Left renal pelvis (tissue), 4 donors: ENCODE results near the gene OR51I1. TPM values are rescaled to one million over a fixed set of nuclear protein-coding genes. Genes with fewer than 3 reads are reported as not detected.

ENCODE experiments used
- polyA plus RNA-seq, 4 donors: library from polyadenylated mRNA; unstranded; fragments of 120-200 nt; gene quantifications; one replicate each; pipeline ENCODE4 v1.2.1, GENCODE V29; 2013; ENCODE audit not compliant: insufficient read length in 4 of 4

The OR51I1 gene
- polyA plus RNA-seq, 4 donors = not detected

Other genes starting within 250 kb of the OR51I1 start
- gene OR51V1, start 240.8 kb downstream of the OR51I1 start, polyA plus RNA-seq = not detected
- 1,000 to 10,000 TPM in 1 of 4 donors, 100 to 1,000 TPM in 2, 10 to 100 TPM in 1; 99.7 to 2,476 (median 158) TPM for gene HBB, start 214.4 kb downstream of the OR51I1 start, polyA plus RNA-seq
- 1 to 10 TPM; 1.1 to 2.9 (median 1.5) TPM for gene HBD, start 207.0 kb downstream of the OR51I1 start, polyA plus RNA-seq
- gene HBG1, start 191.7 kb downstream of the OR51I1 start, polyA plus RNA-seq = 10 to 100 TPM in 1 of 4 donors, 1 to 10 TPM in 3; 6.7 to 37.9 (median 9.1) TPM
- gene HBG2, start 186.7 kb downstream of the OR51I1 start, polyA plus RNA-seq = over 10,000 TPM in 1 of 4 donors, 1,000 to 10,000 TPM in 3; 1,504 to 42,529 (median 2,280) TPM
- gene HBE1, start 171.6 kb downstream of the OR51I1 start, polyA plus RNA-seq = 10 to 100 TPM in 2 of 4 donors, 1 to 10 TPM in 2; 4.2 to 97.8 (median 8.2) TPM
- gene OR51B4, start 139.6 kb downstream of the OR51I1 start, polyA plus RNA-seq = under 1 TPM in 2 of 4 donors, not detected in 2; 0.26 to 0.38 TPM
- gene OR51B2, start 117.2 kb downstream of the OR51I1 start, polyA plus RNA-seq = not detected
- under 1 TPM; 0.17 to 0.43 (median 0.41) TPM for gene OR51B5, start 98.0 kb downstream of the OR51I1 start, polyA plus RNA-seq
- gene OR51B6, start 90.0 kb downstream of the OR51I1 start, polyA plus RNA-seq = not detected
- gene OR51M1, start 57.7 kb downstream of the OR51I1 start, polyA plus RNA-seq = not detected
- gene OR51Q1, start 19.4 kb downstream of the OR51I1 start, polyA plus RNA-seq = under 1 TPM in 1 of 4 donors, not detected in 3; 0.14 TPM
- not detected for gene OR51I2, start 7.8 kb upstream of the OR51I1 start, polyA plus RNA-seq
- not detected for gene OR52D1, start 47.2 kb upstream of the OR51I1 start, polyA plus RNA-seq
- not detected for gene UBQLN3, start 68.4 kb upstream of the OR51I1 start, polyA plus RNA-seq
- gene UBQLNL, start 75.2 kb upstream of the OR51I1 start, polyA plus RNA-seq = 1 to 10 TPM in 1 of 4 donors, under 1 TPM in 3; 0.33 to 1.2 (median 0.51) TPM
- gene OR52H1, start 107.0 kb upstream of the OR51I1 start, polyA plus RNA-seq = not detected
- gene OR52B6, start 139.4 kb upstream of the OR51I1 start, polyA plus RNA-seq = under 1 TPM in 1 of 4 donors, not detected in 3; 0.20 TPM
- 10 to 100 TPM in 3 of 4 donors, 1 to 10 TPM in 1; 3.4 to 69.0 (median 16.9) TPM for gene TRIM6, start 155.1 kb upstream of the OR51I1 start, polyA plus RNA-seq
- 10 to 100 TPM; 10.4 to 11.1 (median 10.5) TPM for gene TRIM34, start 183.5 kb upstream of the OR51I1 start, polyA plus RNA-seq
- gene TRIM5, start 243.6 kb upstream of the OR51I1 start, polyA plus RNA-seq = 10 to 100 TPM; 39.6 to 45.2 (median 43.2) TPM
- gene TRIM22, start 248.3 kb upstream of the OR51I1 start, polyA plus RNA-seq = 10 to 100 TPM in 2 of 4 donors, 1 to 10 TPM in 2; 8.4 to 23.5 (median 9.3) TPM